ENCODE data around the gene CASP7. TPM values are rescaled to one million over a fixed set of nuclear protein-coding genes. Genes with fewer than 3 reads are reported as not detected.

Gene CASP7
- total RNA-seq, 1 donor from 2014 or later = 44.9 TPM

DNA sequence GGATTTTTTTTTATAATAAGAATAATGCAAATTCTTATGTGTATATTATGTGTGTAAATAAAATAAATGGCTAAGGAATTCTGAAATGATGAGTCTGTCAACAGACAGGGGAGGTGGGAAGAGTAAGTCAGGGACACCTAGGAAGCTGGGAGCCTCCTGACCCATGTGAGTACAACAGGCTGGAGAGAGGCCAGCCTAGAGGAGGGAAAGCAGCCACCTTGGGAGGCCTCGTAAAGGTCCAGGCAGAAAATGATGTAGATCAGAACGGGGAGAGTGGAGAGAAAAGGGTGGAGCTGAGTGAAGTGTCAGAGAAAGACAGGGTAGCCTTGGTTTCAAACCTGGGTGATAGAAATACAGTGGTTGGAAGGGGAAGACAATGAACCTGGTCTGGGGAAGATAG, 22.8 kb upstream of the CASP7 start:
- Mint-ChIP-seq H3K4me3 (ENCODE audit: unreplicated experiment) (no peak overlapping the region), H3K36me3 (ENCODE audit: low read depth, unreplicated experiment) (no peaks in the 10 kb centered on the region), H3K27me3 (ENCODE audit: low read depth, unreplicated experiment) (peaks cover 9% of the 10 kb centered on the region), H3K9me3 (ENCODE audit: unreplicated experiment) (no peaks in the 10 kb centered on the region), H3K4me1 (ENCODE audit: low read depth, unreplicated experiment) (no peaks in the 10 kb centered on the region), H3K27ac (ENCODE audit: unreplicated experiment) (no peak overlapping the region)
- no peak for FAIRE-seq
- Histone ChIP-seq H3K4me3 (ENCODE audit: insufficient read depth, low read depth, low read length) (no peak overlapping the region), H3K79me2 (ENCODE audit: insufficient read depth, low read length) (no peaks in the 10 kb centered on the region), H2AFZ (ENCODE audit: low read depth, low read length) (no peak overlapping the region), H3K9ac (ENCODE audit: low read length) (no peak overlapping the region), H4K20me1 (ENCODE audit: insufficient read depth, low read length) (no peaks in the 10 kb centered on the region), H3K27ac (ENCODE audit: low read depth, low read length) (no peak overlapping the region), H3K4me2 (ENCODE audit: low read length) (no peak overlapping the region), H3K36me3 (ENCODE audit: insufficient read depth, low read length) (no peaks in the 10 kb centered on the region), H3K4me1 (ENCODE audit: insufficient read depth, low read length) (no peaks in the 10 kb centered on the region), H3K27me3 (ENCODE audit: insufficient read depth, low read length) (no peaks in the 10 kb centered on the region), H3K9me3 (ENCODE audit: insufficient read depth, low read depth, low read length) (no peaks in the 10 kb centered on the region)
- no peak for DNase-seq (ENCODE audit: low read depth)
- TF ChIP-seq, protein P1, sequence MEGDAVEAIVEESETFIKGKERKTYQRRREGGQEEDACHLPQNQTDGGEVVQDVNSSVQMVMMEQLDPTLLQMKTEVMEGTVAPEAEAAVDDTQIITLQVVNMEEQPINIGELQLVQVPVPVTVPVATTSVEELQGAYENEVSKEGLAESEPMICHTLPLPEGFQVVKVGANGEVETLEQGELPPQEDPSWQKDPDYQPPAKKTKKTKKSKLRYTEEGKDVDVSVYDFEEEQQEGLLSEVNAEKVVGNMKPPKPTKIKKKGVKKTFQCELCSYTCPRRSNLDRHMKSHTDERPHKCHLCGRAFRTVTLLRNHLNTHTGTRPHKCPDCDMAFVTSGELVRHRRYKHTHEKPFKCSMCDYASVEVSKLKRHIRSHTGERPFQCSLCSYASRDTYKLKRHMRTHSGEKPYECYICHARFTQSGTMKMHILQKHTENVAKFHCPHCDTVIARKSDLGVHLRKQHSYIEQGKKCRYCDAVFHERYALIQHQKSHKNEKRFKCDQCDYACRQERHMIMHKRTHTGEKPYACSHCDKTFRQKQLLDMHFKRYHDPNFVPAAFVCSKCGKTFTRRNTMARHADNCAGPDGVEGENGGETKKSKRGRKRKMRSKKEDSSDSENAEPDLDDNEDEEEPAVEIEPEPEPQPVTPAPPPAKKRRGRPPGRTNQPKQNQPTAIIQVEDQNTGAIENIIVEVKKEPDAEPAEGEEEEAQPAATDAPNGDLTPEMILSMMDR (IDR thresholded peaks at IDR 0.05; ENCODE audit: insufficient read depth, low read depth, low read length) = no peak
- no peak for TF ChIP-seq EZH2 (IDR thresholded peaks at IDR 0.05; ENCODE audit: insufficient read depth, low read length)

GRCh38 chr10:113657544-113657943, 22.2 kb upstream of the CASP7 start:
- H3K36me3 ChIP-seq (ENCODE audit: insufficient read depth, low read length) = no peaks in the 10 kb centered on the region
- H3K9me3 ChIP-seq (ENCODE audit: insufficient read depth, low read depth, low read length) = no peaks in the 10 kb centered on the region
- H3K27me3 Mint-ChIP-seq (ENCODE audit: low read depth, unreplicated experiment) = peaks cover 9% of the 10 kb centered on the region
- H3K4me3 ChIP-seq (ENCODE audit: insufficient read depth, low read depth, low read length) = no peak overlapping the region
- TF ChIP-seq, protein P1 (IDR thresholded peaks at IDR 0.05; ENCODE audit: insufficient read depth, low read depth, low read length) = no peak
- no peak for TF ChIP-seq EZH2 (IDR thresholded peaks at IDR 0.05; ENCODE audit: insufficient read depth, low read length)
- no peak for DNase-seq (ENCODE audit: low read depth)
- H3K27ac Mint-ChIP-seq (ENCODE audit: unreplicated experiment) = no peak overlapping the region
- H3K4me2 ChIP-seq (ENCODE audit: low read length) = no peak overlapping the region
- FAIRE-seq = no peak
- H3K9me3 Mint-ChIP-seq (ENCODE audit: unreplicated experiment) = no peaks in the 10 kb centered on the region
- H3K79me2 ChIP-seq (ENCODE audit: insufficient read depth, low read length) = no peaks in the 10 kb centered on the region
- H3K9ac ChIP-seq (ENCODE audit: low read length) = no peak overlapping the region
- H3K36me3 Mint-ChIP-seq (ENCODE audit: low read depth, unreplicated experiment) = no peaks in the 10 kb centered on the region
- no peak overlapping the region for H2AFZ ChIP-seq (ENCODE audit: low read depth, low read length)
- H3K27me3 ChIP-seq (ENCODE audit: insufficient read depth, low read length) = no peaks in the 10 kb centered on the region
- H3K4me1 Mint-ChIP-seq (ENCODE audit: low read depth, unreplicated experiment) = no peaks in the 10 kb centered on the region
- H3K4me1 ChIP-seq (ENCODE audit: insufficient read depth, low read length) = no peaks in the 10 kb centered on the region
- no peak overlapping the region for H3K4me3 Mint-ChIP-seq (ENCODE audit: unreplicated experiment)
- no peak overlapping the region for H3K27ac ChIP-seq (ENCODE audit: low read depth, low read length)
- H4K20me1 ChIP-seq (ENCODE audit: insufficient read depth, low read length) = no peaks in the 10 kb centered on the region

DNA sequence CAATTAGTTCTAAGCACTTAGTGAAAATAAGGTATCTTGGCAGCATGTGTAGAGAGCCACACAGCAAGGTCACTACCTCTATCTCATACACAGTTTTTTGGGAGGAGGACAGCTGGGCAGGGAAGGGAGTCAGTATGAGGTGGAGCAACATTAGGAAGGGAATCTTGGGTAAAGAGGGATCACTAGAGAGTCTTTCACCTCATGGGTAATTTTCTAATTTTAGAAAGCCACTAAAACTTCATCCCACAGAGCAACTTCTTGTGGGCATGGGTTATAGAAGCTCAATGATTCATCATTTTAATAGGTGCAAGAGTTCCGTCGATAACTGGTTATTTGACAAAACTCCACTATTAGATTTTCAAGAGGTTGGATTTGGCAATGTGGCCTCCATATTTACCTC, 18.4 kb upstream of the CASP7 start:
- Histone ChIP-seq H3K36me3 (ENCODE audit: insufficient read depth, low read length) (no peaks in the 10 kb centered on the region), H3K27me3 (ENCODE audit: insufficient read depth, low read length) (no peaks in the 10 kb centered on the region), H4K20me1 (ENCODE audit: insufficient read depth, low read length) (no peaks in the 10 kb centered on the region), H3K27ac (ENCODE audit: low read depth, low read length) (no peak overlapping the region), H3K4me1 (ENCODE audit: insufficient read depth, low read length) (peaks cover 7% of the 10 kb centered on the region), H3K4me3 (ENCODE audit: insufficient read depth, low read depth, low read length) (no peak overlapping the region), H3K79me2 (ENCODE audit: insufficient read depth, low read length) (no peaks in the 10 kb centered on the region), H3K9me3 (ENCODE audit: insufficient read depth, low read depth, low read length) (no peaks in the 10 kb centered on the region), H3K9ac (ENCODE audit: low read length) (no peak overlapping the region), H2AFZ (ENCODE audit: low read depth, low read length) (no peak overlapping the region), H3K4me2 (ENCODE audit: low read length) (no peak overlapping the region)
- no peaks in the 10 kb centered on the region for H3K9me3 Mint-ChIP-seq (ENCODE audit: unreplicated experiment)
- no peak overlapping the region for H3K27ac Mint-ChIP-seq (ENCODE audit: unreplicated experiment)
- H3K4me3 Mint-ChIP-seq (ENCODE audit: unreplicated experiment) = no peak overlapping the region
- DNase-seq (ENCODE audit: low read depth) (no peak), FAIRE-seq (no peak)
- TF ChIP-seq EZH2 (IDR thresholded peaks at IDR 0.05; ENCODE audit: insufficient read depth, low read length) = no peak
- TF ChIP-seq, protein P1 (IDR thresholded peaks at IDR 0.05; ENCODE audit: insufficient read depth, low read depth, low read length) = no peak
- peaks cover 7% of the 10 kb centered on the region for H3K27me3 Mint-ChIP-seq (ENCODE audit: low read depth, unreplicated experiment)
- H3K36me3 Mint-ChIP-seq (ENCODE audit: low read depth, unreplicated experiment) = no peaks in the 10 kb centered on the region
- peaks cover 5% of the 10 kb centered on the region for H3K4me1 Mint-ChIP-seq (ENCODE audit: low read depth, unreplicated experiment)
